HCT116 (cell line): ENCODE data around the gene ANKS4B. TPM values are rescaled to one million over a fixed set of nuclear protein-coding genes. Genes with fewer than 3 reads are reported as not detected.

ENCODE experiments used
- ATAC-seq: fragments of 200-7000 bp; cut with Tn5 transposase; 2 replicates; pipeline ENCODE4 v1.9.1; 2020; ENCODE audit warnings: mild to moderate bottlenecking, moderate library complexity
- BruUV-seq: library from RNA; stranded (reverse); fragments of 400-500 nt; replicated peaks from 2 replicates; lab custom pipeline; 2021; lab: Mats Ljungman, UMichigan
- CTCF ChIA-PET: fragments of 300-600 bp; sonication (Branson Sonifier 250); formaldehyde crosslinking; loops from one replicate; lab custom pipeline; 2021; ENCODE audit warnings: antibody characterized with exemption; lab: Charles Lee
- POLR2A ChIA-PET: fragments of 300-600, 350-600 bp; sonication (Branson Sonifier 250); formaldehyde crosslinking; loops from one replicate; lab custom pipeline; 2021; ENCODE audit warnings: antibody characterized with exemption; lab: Charles Lee
- RAD21 ChIA-PET, 2 experiments: fragments of 300-600 bp; sonication (Branson Sonifier 250); formaldehyde crosslinking; loops; one replicate each; lab custom pipeline; 2023; ENCODE audit warnings: low total read pairs in 2 of 2; ENCODE audit not compliant: uncharacterized antibody in 2 of 2, unreplicated experiment in 2 of 2, low non-redundant PET in 1 of 2; lab: Charles Lee
- DNase-seq: peaks from one replicate; pipeline ENCODE4 v3.0.0-alpha.2; 2010; ENCODE audit warnings: low read depth, low spot score
- H2AFZ ChIP-seq: fragments of 200-600 bp; shearing (Covaris generic), sonication (generic); 2 replicates; pipeline ENCODE4 v1.6.1; 2017; ENCODE audit warnings: low read depth, mixed run types, mixed read lengths, antibody characterized with exemption, low read length; ENCODE audit not compliant: poor library complexity, severe bottlenecking
- H3K27ac ChIP-seq: 2 replicates; pipeline ENCODE4 v1.5.1; 2012; ENCODE audit warnings: low read depth, low read length
- H3K27me3 ChIP-seq: fragments of 200-600 bp; sonication (generic); 2 replicates; pipeline ENCODE4 v1.6.1; 2016; ENCODE audit warnings: mixed run types, low read length, mixed read lengths; ENCODE audit not compliant: insufficient read depth
- H3K36me3 ChIP-seq, 2 experiments: fragments of 200-500 bp in 1 of 2; fragments of 200-600 bp in 1 of 2; sonication (Bioruptor generic) in 1 of 2; sonication (generic) in 1 of 2; 2 replicates each; pipeline versions ENCODE4 v1.5.1 to v1.6.1; 2014 to 2016; ENCODE audit warnings: low read length in 2 of 2, inconsistent platforms in 1 of 2, mixed read lengths in 1 of 2, mixed run types in 1 of 2; ENCODE audit not compliant: insufficient read depth in 2 of 2, control insufficient read depth in 1 of 2
- H3K4me1 ChIP-seq, 2 experiments: fragments of 200-600 bp in 1 of 2; sonication (generic) in 1 of 2; 2 replicates each; pipeline versions ENCODE4 v1.5.1 to v1.6.1; 2012 to 2017; ENCODE audit warnings: low read length in 2 of 2, inconsistent platforms in 1 of 2, mild to moderate bottlenecking in 1 of 2, mixed read lengths in 1 of 2, mixed run types in 1 of 2, moderate library complexity in 1 of 2; ENCODE audit not compliant: insufficient read depth in 2 of 2, control insufficient read depth in 1 of 2
- H3K4me2 ChIP-seq: fragments of 200-600 bp; sonication (generic); 2 replicates; pipeline ENCODE4 v1.6.1; 2017; ENCODE audit warnings: mixed run types, low read length, mixed read lengths
- H3K4me3 ChIP-seq, 2 experiments: fragments of 200-600 bp in 1 of 2; sonication (generic) in 1 of 2; replicated peaks in 1 of 2; 2 replicates each; pipeline ENCODE4 v1.5.1; 2011 to 2016; ENCODE audit warnings: low read length in 2 of 2, control low read depth in 1 of 2, low read depth in 1 of 2, mild to moderate bottlenecking in 1 of 2, mixed read lengths in 1 of 2, mixed run types in 1 of 2
- H3K79me2 ChIP-seq: fragments of 200-600 bp; sonication (generic); 2 replicates; pipeline ENCODE4 v1.6.1; 2017; ENCODE audit warnings: mild to moderate bottlenecking, mixed run types, low read length, moderate library complexity, mixed read lengths; ENCODE audit not compliant: insufficient read depth
- H3K9ac ChIP-seq: fragments of 200-600 bp; sonication (generic); 2 replicates; pipeline ENCODE4 v1.6.1; 2016; ENCODE audit warnings: low read length, mixed read lengths
- H3K9me2 ChIP-seq: fragments of 200-600 bp; sonication (generic), shearing (Covaris generic); 2 replicates; pipeline ENCODE4 v1.6.1; 2017; ENCODE audit warnings: mixed run types, mild to moderate bottlenecking, moderate library complexity; ENCODE audit not compliant: insufficient read depth
- H3K9me3 ChIP-seq, 2 experiments: fragments of 200-500 bp in 1 of 2; fragments of 200-600 bp in 1 of 2; sonication (Bioruptor generic) in 1 of 2; sonication (generic) in 1 of 2; 2 replicates each; pipeline ENCODE4 v1.6.1; 2014 to 2017; ENCODE audit warnings: low read length in 2 of 2, mixed read lengths in 2 of 2, inconsistent platforms in 1 of 2, low read depth in 1 of 2, mild to moderate bottlenecking in 1 of 2, mixed run types in 1 of 2, moderate library complexity in 1 of 2; ENCODE audit not compliant: control insufficient read depth in 1 of 2, insufficient read depth in 1 of 2
- H4K20me1 ChIP-seq: fragments of 200-600 bp; sonication (generic), shearing (Covaris generic); 2 replicates; pipeline ENCODE4 v1.6.1; 2017; ENCODE audit warnings: mixed run types, mild to moderate bottlenecking, moderate library complexity; ENCODE audit not compliant: insufficient read depth
- CEBPB ChIP-seq: IDR thresholded peaks from 2 replicates; pipeline ENCODE4 v1.6.1; 2012; ENCODE audit warnings: low read depth
- ELF1 ChIP-seq: IDR thresholded peaks from 2 replicates; pipeline ENCODE4 v1.6.1; 2012; ENCODE audit warnings: low read depth, borderline replicate concordance
- EZH2 ChIP-seq: fragments of 200-600 bp; sonication (generic); IDR thresholded peaks from 2 replicates; pipeline ENCODE4 v1.6.1; 2017; ENCODE audit warnings: antibody characterized with exemption, mixed run types
- EZH2phosphoT487 ChIP-seq: fragments of 200-600 bp; IDR thresholded peaks from 2 replicates; pipeline ENCODE4 v1.6.1; 2018; ENCODE audit warnings: antibody characterized with exemption, borderline replicate concordance
- FOSL1 ChIP-seq: IDR thresholded peaks from 2 replicates; pipeline ENCODE4 v1.6.1; 2012; ENCODE audit warnings: low read depth
- JUND ChIP-seq: IDR thresholded peaks from 2 replicates; pipeline ENCODE4 v1.6.1; 2012
- POLR2AphosphoS5 ChIP-seq: IDR thresholded peaks from 2 replicates; pipeline ENCODE4 v1.6.1; 2011; ENCODE audit warnings: mild to moderate bottlenecking, low read depth, low read length, moderate library complexity
- RAD21 ChIP-seq: IDR thresholded peaks from 2 replicates; pipeline ENCODE4 v1.6.1; 2012; ENCODE audit warnings: low read depth, mild to moderate bottlenecking
- SP1 ChIP-seq: IDR thresholded peaks from 2 replicates; pipeline ENCODE4 v1.6.1; 2012; ENCODE audit warnings: low read depth
- SRF ChIP-seq: IDR thresholded peaks from 2 replicates; pipeline ENCODE4 v1.6.1; 2012; ENCODE audit warnings: low read depth
- ZNF274 ChIP-seq: fragments of 200-500 bp; sonication (Bioruptor generic); IDR thresholded peaks from 2 replicates; pipeline ENCODE4 v1.6.1; 2014; ENCODE audit warnings: mild to moderate bottlenecking, low read depth, low read length, inconsistent platforms
- intact Hi-C: fragments of 100-400 bp; cut with micrococcal nuclease; formaldehyde crosslinking; loops from 2 replicates; pipeline ENCODE4 v1.10.0; 2022
- total RNA-seq: library from RNA; stranded (reverse); gene quantifications from one replicate; pipeline ENCODE4 v1.2.1, GENCODE V29; 2021; ENCODE audit not compliant: unreplicated experiment

The ANKS4B gene
- total RNA-seq, 1 experiment from 2014 or later: not detected

- POLR2A ChIA-PET: no interaction called here
- DNase-seq: no peak
- no peaks in the 10 kb centered on the region for H3K9me2 ChIP-seq
- H3K27ac ChIP-seq: no peak overlapping the region
- no TSS peak for BruUV-seq
- RAD21 ChIA-PET: no interaction called here
- H3K36me3 ChIP-seq: no peaks in the 10 kb centered on the region
- no peak for TF ChIP-seq JUND
- TF ChIP-seq, all 23 proteins: peak for 0
- no peaks in the 10 kb centered on the region for H3K79me2 ChIP-seq
- H3K9ac ChIP-seq: no peak overlapping the region
- H4K20me1 ChIP-seq: no peaks in the 10 kb centered on the region
- ATAC-seq: no peak
- H3K4me2 ChIP-seq: no peak overlapping the region
- no peak overlapping the region for H3K4me3 ChIP-seq
- intact Hi-C loops: no loop called here
- H3K9me3 ChIP-seq: no peaks in the 10 kb centered on the region
- H2AFZ ChIP-seq: no peak overlapping the region
- H3K4me1 ChIP-seq: peaks cover 0 to 18% of the 10 kb centered on the region in 2 experiments; a peak in 1 of 4 replicates
- CTCF ChIA-PET: no interaction called here
- H3K27me3 ChIP-seq: no peaks in the 10 kb centered on the region; the same call in 1 of the 2 replicates
Measured at GRCh38 chr16:21276090-21276489, 42.6 kb downstream of the ANKS4B start.

GRCh38 chr16:21277045-21277926 lies 43.8 kb downstream of the ANKS4B start:
- DNase-seq: no peak
- no peak for TF ChIP-seq EZH2phosphoT487
- no peak for TF ChIP-seq RAD21
- TF ChIP-seq SRF: no peak
- no peak for TF ChIP-seq EZH2
- no peak for TF ChIP-seq ZNF274
- TF ChIP-seq ELF1: no peak
- TF ChIP-seq CEBPB: no peak
- no peak for TF ChIP-seq JUND
- TF ChIP-seq FOSL1: no peak
- no peak for TF ChIP-seq SP1
- no peak for TF ChIP-seq POLR2AphosphoS5
- CTCF ChIA-PET: interaction anchor here (3.3 kb wide), 1 partner anchor 89 kb away, joined by 22 read pairs; no protein-coding TSS in a partner anchor
- Histone ChIP-seq H4K20me1 (no peaks in the 10 kb centered on the region), H3K36me3 (no peaks in the 10 kb centered on the region), H3K9ac (0 out of 2 replicates have a peak overlapping the region, but pooled peaks have one; percentile 55), H3K27me3 (no peaks in the 10 kb centered on the region; the same call in 1 of the 2 replicates), H3K4me1 (peaks cover 0 to 18% of the 10 kb centered on the region in 2 experiments; a peak in 1 of 4 replicates), H3K9me3 (no peaks in the 10 kb centered on the region), H3K4me2 (peak overlapping the region; percentile 100), H3K4me3 (peak overlapping the region; percentile 44 to 67), H3K9me2 (no peaks in the 10 kb centered on the region), H3K27ac (no peak overlapping the region), H3K79me2 (no peaks in the 10 kb centered on the region), H2AFZ (peak overlapping the region; percentile 81)
- BruUV-seq: no TSS peak
- intact Hi-C loops: no loop called here
- peak; percentile 48 for ATAC-seq
- RAD21 ChIA-PET: interaction anchor here in 1 of 2 experiments (1.0 kb wide), 1 partner anchor 88 kb away, joined by 3 read pairs; no protein-coding TSS in a partner anchor
- POLR2A ChIA-PET: no interaction called here
